GM23248 (cell line): ENCODE data around the gene GDPD3.

Experiments
- EZH2 ChIP-seq: fragments of 200-600 bp; sonication (generic); IDR thresholded peaks from 2 replicates; pipeline ENCODE4 v1.6.1; 2018; ENCODE audit warnings: antibody characterized with exemption, mild to moderate bottlenecking; ENCODE audit not compliant: insufficient read depth, poor library complexity, severe bottlenecking
- EZH2phosphoT487 ChIP-seq: fragments of 200-600 bp; sonication (generic); IDR thresholded peaks from 2 replicates; pipeline ENCODE4 v1.6.1; 2018; ENCODE audit warnings: antibody characterized with exemption, moderate library complexity, mild to moderate bottlenecking, low read depth; ENCODE audit not compliant: insufficient read depth

- no peak for TF ChIP-seq EZH2phosphoT487
- no peak for TF ChIP-seq EZH2
Observed at GRCh38 chr16:30075503-30076275, 37.6 kb downstream of the GDPD3 start, which contains the start of gene PPP4C.
